GM19463 (cell line): ENCODE data around the gene WNT3A.
"Not testable (repeated sequence)": the region's sequence is repeated elsewhere in the genome, so short reads cannot be mapped to it uniquely, and the experiment has no call there.

Source experiments
- ATAC-seq: cut with Tn5 transposase; IDR thresholded peaks from one replicate; pipeline ENCODE4 v1.9.1; 2021; ENCODE audit warnings: mild to moderate bottlenecking, moderate library complexity; ENCODE audit not compliant: unreplicated experiment

The WNT3A gene

DNA sequence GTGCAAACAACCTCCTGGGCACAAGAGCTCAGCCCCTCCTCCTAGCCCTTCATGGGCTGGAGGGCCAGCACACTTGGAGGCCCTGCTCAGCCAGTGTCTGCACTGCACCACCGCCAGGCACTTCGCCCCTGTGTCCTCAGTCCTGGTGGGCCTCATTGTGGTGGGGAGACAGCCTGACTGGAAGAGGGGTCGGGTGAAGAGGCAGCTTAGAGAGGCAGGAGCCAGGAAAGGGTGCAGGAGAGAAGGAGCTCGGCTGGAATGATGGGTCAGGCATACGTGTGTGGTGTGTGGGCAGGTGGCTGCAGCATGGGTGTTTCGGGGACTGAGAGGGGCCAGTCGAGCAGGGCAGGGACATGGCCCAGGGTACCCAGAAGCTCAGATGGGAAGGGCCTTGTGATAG lies 4.1 kb downstream of the WNT3A start:
- no peak for ATAC-seq

GRCh38 chr1:228011721-228012311 lies 5.0 kb downstream of the WNT3A start:
- ATAC-seq = no peak

DNA sequence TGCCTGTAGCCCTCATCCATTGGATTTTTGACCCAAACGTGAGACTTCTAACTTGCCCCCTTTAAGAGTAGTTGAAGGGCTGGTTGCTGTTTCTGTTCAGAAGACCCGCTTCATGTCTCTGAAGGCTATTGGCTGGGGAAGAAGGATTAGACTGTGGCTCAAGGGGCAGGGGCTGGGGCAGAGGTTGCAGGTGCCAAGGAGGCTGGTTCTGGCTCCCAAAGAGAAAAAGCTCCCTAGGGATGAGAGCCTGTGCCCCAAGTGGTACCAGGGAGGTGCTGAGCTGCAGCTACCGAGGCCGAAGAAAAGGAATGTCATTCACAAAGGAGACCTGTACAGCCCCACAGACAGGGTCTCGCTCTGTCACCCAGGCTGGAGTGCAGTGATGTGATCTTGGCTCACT lies 5.8 kb downstream of the WNT3A start:
- ATAC-seq = no peak

- ATAC-seq = no peak
Observed at GRCh38 chr1:228013131-228013934, 6.5 kb downstream of the WNT3A start.

- ATAC-seq = no peak
Observed at GRCh38 chr1:228013935-228014930, 7.4 kb downstream of the WNT3A start.

DNA sequence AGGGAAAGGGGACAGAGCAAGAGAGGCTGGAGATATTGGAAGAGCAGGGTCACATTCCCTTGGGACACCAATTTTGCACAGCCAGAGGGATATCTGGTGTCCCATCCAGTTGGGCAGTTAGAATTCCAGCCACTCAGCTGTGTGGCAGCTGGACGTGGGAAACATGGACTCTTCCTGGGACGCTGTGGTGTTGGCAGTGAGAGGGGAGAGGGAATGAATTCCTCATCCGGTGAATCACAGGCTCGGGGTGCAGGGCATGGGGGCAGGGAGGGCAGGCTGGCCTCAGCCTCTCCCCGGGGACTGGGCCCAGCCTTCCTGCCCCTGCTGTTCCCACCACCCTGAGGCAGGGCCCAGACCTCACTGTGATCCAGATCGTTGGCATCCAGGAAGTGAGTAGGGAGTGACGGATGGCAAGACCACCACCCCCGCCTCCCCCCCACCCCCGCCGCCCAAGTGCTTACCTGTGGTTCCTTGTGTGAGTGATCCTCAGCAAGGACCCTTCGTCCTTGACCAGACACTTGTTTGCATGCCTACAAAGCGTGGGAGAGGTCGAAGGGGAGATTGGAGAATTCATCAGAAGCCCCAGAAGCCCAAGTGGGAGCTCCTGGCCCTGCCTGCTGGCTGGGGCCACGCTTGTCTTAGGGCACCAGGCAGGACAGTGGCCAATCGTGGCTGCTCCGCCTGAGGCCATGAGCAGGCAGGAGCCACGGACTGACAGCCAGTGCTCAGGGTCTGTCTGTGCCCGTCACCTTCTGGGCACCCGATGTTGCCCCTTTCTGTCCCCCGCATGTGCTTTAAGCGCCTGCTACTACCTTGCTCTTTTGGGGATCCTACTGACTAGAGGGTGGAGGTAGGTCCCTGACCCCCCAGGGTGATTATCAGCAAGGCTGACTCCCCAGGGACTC lies 8.7 kb downstream of the WNT3A start:
- ATAC-seq = no peak

- ATAC-seq = no peak
Observed at GRCh38 chr1:228016181-228016510, 9.3 kb downstream of the WNT3A start.

- no peak for ATAC-seq
Observed at GRCh38 chr1:228016653-228017355, 10.0 kb downstream of the WNT3A start.

- ATAC-seq = no peak
Observed at GRCh38 chr1:228017356-228018124, 10.7 kb downstream of the WNT3A start.

- no peak for ATAC-seq
Observed at GRCh38 chr1:228018125-228018398, 11.3 kb downstream of the WNT3A start.

GRCh38 chr1:228018961-228019721 lies 12.3 kb downstream of the WNT3A start:
- ATAC-seq = no peak

GRCh38 chr1:228019722-228020083 lies 12.9 kb downstream of the WNT3A start:
- not testable (repeated sequence) for ATAC-seq

- no peak for ATAC-seq
Observed at GRCh38 chr1:228020686-228021354, 14.0 kb downstream of the WNT3A start.

DNA sequence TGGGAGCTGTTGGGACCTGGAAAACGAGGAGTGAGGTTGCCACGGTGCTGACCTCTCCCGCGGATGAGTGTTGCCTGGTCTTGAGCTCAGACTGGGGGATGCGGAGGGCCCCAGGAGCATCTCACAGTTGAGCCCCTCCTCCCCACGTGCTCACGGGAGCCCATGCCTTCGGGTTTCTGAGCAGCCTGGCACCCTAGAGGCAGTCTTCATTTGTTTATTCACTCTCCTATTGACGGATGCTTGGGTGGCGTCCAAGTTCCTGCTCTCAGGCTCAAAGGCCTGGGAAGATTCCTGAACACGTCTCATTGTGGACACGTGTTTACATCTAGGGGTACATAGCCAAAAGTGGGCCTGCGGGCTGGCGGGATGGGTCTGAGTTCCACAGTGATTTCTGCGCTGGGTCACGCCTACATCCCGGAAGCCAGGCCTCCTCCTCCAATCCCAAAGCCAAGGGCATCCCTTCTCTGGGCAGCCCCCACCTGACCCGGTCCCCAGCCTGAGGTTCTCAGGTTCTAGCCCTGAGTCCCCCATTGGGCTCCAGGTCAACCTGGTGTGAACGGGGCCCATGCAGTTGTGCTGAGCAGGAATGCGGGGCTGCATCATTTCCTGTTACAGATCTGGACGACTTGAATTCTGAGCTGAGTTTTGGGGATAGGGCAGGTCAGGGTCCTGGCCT lies 14.7 kb downstream of the WNT3A start:
- ATAC-seq = no peak

DNA sequence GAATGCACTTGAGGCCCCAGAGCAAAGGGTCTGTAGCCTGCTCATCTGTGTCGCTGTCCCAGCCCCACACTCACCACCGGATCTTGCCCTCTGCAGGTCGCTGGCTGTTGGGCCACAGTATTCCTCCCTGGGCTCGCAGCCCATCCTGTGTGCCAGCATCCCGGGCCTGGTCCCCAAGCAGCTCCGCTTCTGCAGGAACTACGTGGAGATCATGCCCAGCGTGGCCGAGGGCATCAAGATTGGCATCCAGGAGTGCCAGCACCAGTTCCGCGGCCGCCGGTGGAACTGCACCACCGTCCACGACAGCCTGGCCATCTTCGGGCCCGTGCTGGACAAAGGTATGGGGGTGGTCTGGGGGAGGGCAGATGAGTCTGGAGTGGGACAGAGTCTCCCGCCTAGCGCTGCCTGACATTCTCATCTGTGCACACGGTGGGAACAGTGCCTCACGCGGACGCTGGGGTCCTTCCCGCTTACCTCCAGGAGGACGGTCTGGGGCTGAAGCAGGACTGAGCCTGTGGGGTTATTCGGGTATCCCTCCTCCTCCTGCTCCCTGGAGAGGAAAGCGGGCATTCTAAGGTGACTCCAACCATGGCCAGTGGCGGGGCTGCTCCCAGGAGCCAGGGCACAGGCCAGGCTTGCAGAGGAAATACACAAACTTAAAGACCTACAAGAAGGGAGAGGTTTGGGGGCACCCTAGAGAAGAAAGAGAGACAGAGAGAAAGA lies 15.9 kb downstream of the WNT3A start:
- ATAC-seq = no peak

DNA sequence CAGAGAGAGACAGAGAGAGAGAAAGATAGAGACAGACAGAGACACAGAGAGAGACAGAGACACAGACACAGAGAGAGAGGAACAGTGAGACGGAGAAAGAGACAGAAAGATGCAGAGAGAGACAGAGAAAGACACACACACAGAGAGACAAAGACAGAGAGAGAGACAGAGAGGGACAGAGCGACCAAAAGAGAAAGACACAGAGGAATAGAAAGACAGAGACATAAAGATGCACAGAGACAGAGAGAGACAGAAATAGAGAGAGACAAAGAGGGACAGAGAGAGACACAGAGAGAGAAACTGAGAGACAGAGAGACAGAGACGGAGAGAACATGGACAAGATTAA lies 16.5 kb downstream of the WNT3A start:
- no peak for ATAC-seq

DNA sequence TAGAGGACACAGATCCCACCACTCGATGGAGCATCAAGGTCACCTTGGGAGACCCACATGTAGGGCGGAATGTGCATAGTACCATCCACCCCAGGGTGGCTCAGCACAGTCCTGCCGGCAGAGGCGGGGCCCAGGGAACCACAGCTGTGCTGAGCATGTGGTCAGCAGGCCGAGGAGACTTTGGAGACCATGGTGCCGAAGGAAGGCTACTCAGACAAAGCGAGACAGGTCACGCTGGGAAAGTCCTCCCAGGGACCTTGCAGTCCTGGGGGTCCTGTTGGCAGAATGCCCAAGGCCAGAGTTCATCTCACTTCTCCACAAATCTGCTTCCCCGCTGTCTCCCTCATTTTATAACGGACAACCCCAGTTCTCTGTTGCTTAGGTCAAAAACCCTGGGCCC lies 22.5 kb downstream of the WNT3A start:
- no peak for ATAC-seq
